ENCODE results near the gene TTC7B.
A peak's percentile ranks its signal among the peaks of the same experiment; 100 is the strongest.

The TTC7B gene

DNA sequence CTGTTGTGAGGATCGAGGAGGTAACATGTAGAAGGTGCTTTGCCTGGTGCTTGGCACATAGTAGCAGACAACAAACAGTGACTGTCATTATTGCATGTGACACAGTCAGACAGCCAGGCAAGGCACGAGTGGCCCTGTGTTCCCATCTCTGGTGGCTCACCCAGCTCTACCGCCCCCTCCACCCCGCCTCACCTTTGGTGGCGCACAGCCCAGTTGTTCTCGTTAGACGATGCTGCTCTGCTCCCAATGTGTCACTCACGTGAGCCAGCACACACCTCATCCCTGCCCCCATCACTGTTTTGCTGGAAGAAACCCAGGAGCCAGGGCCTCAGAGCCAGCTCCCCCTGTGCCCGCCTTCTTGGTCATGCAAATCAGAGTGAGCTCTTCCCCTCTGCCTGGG, 306.1 kb downstream of the TTC7B start:
- ATAC-seq (no peak), DNase-seq (no peak)

DNA sequence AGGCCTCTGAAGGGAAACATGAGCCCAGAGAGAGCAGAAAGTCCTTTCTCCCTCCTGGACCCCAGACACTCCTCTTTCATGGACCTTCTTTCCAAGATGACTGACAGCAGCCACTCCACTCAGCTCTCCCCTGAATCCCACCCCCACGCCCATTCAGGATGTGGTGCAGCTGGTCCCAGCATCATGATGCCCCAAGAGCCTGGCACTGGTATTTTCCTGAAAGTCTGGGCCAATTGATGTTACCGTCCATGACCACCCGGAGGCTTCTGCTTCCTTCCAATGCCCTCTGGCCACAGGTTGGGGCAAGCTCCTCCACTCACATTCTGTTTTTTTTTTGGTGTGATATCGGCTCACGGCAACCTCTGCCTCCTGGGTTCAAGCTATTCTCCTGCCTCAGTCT, 306.8 kb downstream of the TTC7B start:
- ATAC-seq (no peak), DNase-seq (no peak)

DNA sequence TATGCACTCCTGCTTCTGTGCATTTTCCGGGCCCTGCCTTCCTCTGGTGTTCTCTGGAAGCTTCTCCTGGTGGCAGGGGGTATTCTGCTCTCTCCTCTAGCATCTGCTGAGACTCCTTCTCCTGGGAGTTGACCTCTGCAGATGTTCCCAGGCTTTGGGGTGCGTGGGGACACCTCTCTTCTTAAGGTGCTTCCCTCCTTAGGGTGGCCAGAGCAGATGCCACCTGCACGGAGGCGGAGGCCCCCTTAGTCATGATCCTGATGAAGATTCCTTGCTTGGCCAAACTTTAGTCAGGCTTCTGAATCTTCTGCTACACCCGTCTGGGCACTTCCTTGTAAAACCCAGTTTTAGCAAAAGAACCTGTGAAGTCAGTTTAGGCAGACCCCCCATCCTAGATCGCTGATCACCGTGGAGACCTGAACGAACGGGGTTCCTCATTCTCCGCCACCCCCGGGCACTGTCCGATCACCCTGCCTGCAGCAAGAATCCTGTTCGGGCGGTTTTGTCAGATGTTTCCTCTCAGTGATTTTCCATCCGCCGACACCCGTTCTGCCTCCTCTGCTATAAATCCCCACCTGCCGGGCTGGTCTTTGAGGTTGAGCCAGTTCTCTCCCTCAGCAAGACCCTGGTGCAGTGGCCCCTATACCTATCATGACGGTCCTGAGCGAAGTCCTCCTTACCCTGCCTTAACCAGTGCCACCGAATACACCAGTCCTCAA, 307.5 kb downstream of the TTC7B start:
- ATAC-seq (no peak), DNase-seq (no peak)

DNA sequence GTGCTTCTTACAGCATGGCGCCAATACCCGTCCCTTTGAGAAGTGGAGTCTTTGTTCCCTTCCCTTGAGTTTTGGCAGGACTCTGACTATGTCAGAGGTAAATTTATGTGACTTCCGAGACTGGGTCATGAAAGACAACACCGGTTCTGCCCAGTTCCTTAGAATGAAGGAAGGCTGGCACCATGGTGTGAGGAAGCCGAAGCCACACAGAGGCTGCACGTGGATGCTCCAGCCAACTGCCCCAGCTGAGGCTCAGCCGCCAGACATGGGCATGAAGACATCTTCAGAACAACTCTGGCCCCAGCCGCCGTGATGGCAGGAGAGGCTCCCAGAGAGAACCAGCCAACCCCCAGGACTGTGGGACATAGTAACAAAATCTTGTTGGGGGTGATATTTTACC, 308.2 kb downstream of the TTC7B start:
- ATAC-seq: no peak
- DNase-seq: no peak

GRCh38 chr14:90507428-90507827, 308.8 kb downstream of the TTC7B start:
- DNase-seq (no peak), ATAC-seq (no peak)

- ATAC-seq (no peak), DNase-seq (no peak)
These were observed 309.5 kb downstream of the TTC7B start for GRCh38 chr14:90506748-90507147.

- ATAC-seq: no peak
- DNase-seq: no peak
These were observed 310.7 kb downstream of the TTC7B start for GRCh38 chr14:90505531-90505930.

- DNase-seq (no peak), ATAC-seq (no peak)
These were observed 311.6 kb downstream of the TTC7B start for GRCh38 chr14:90504643-90505042.

GRCh38 chr14:90503582-90503981, 312.6 kb downstream of the TTC7B start:
- no peak for DNase-seq
- ATAC-seq: no peak

- no peak for DNase-seq
- no peak for ATAC-seq
These were observed 313.5 kb downstream of the TTC7B start for GRCh38 chr14:90502760-90503159.

GRCh38 chr14:90500665-90501370, 315.4 kb downstream of the TTC7B start:
- DNase-seq (no peak), ATAC-seq (peak; percentile 11)

GRCh38 chr14:90499908-90500664, 316.1 kb downstream of the TTC7B start:
- no peak for ATAC-seq

DNA sequence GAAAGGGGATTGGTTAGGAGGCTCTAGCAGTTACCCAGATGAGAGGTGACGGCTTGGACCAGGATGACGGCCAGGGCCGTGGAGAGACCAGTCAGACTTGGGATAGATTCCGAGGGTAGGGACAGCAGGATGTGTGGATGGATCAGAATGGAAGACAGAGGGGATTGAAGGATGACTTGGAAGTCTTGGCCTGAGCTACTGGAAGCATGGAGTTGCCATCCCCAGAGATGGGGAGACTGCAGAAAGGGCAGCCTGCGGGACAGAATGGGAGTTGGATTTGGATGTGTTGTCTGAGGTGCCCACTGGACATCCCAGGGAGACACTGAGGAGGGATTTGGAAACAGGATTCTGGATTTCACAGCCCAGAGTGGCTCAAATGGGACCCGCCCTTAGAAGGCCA, 317.1 kb downstream of the TTC7B start:
- ATAC-seq: no peak
- DNase-seq: no peak

More at GRCh38 chr14:90499908-90500664, 316.1 kb downstream of the TTC7B start:
- no peak for DNase-seq

- no peak for ATAC-seq
- no peak for DNase-seq
These were observed 318.0 kb downstream of the TTC7B start for GRCh38 chr14:90498198-90498597.

DNA sequence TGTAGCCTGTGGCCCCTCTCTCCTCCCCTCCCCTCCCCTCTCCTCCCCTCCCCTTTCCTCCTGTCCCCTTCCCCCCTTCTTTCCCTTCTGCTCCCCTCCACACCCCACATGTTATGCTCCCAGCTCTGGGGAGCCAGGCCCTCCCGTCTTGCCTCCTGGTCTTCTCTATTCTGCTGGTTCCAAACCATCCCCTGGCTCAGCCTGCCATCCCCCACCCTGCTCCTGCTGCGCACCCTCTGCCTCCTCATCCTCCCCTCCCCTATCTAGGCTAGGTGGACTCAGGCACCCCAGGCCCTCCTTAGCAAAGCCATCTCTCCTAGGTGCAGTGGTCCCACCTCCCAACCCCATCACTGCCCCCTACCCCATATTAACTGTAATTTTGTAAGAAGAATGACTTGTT, 319.9 kb downstream of the TTC7B start:
- ATAC-seq (no peak), DNase-seq (no peak)

DNA sequence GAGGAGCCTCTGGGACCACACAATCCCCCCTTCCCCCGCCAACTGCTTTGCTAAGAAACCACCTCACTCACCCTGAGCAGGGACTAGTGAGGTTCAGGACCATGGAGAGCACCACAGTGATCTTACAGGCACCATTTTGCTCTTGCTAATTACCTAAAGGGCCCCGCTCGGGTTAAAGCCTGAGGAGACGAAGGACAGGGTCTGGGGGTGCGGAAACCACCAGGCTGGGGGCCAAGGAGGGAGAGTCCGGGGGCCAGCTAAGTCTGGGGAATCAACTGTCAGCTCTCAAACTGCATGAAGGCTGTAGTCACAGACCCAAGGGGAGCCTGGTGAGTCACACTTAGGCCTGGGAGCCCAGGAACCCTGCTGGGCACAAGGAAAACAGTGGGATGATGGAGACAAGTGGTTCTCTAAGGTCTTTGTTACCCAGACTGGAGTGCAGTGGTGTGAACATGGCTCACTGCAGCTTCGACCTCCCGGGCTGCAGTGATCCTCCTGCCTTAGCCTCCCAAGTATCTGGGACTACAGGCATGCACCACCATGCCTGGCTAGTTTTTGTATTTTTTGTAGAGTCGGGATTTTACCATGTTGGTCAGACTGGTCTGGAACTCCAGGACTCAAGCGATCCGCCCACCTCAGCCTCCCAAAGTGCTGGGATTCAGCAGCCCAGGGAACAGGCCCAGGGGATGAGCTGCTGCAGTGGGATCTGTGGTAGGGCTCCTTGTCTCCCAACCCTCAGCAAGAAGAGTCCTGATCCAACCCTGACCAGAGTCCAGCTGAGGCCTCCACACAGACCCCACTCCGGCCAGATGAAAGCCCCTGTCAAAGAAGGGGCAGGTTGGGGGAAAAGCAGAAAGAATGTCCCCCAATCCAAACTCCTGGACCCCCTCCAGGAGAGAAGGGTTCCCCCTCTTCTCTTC, 320.6 kb downstream of the TTC7B start:
- no peak for ATAC-seq
- DNase-seq: peak; percentile 36

DNA sequence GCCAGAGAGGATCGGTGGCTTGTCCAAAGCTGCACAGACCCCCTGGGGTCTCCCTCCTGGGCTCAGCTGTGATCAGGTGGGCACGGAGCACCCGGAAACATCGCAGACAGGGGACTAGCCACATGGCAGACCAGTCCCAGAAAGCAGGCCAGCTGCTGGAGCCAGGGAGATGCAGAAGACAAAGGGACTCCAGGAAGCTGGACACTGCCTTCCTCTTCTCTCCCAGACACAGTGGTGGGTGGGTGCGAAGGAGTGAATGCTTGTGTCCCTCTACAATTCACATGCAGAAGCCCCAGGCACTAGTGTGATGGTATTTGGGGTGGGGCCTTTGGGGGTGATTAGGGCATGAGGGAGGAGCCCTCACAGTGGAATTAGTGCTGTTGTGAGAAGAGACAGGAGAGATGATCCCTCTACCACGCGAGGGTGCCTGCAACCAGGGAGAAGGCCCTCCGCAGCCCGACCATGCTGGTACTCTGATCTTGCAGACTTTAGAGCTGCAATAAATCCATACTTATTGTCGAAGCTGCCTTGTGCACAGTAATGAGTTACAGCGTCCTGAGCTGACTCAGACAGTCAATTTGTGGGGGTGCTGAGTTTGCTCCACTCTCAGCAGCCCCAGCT, 324.2 kb downstream of the TTC7B start:
- ATAC-seq: no peak
- no peak for DNase-seq

GRCh38 chr14:90491221-90491885, 324.9 kb downstream of the TTC7B start:
- ATAC-seq (no peak), DNase-seq (no peak)

- ATAC-seq (no peak), DNase-seq (no peak)
These were observed 325.5 kb downstream of the TTC7B start for GRCh38 chr14:90490720-90491050.

DNA sequence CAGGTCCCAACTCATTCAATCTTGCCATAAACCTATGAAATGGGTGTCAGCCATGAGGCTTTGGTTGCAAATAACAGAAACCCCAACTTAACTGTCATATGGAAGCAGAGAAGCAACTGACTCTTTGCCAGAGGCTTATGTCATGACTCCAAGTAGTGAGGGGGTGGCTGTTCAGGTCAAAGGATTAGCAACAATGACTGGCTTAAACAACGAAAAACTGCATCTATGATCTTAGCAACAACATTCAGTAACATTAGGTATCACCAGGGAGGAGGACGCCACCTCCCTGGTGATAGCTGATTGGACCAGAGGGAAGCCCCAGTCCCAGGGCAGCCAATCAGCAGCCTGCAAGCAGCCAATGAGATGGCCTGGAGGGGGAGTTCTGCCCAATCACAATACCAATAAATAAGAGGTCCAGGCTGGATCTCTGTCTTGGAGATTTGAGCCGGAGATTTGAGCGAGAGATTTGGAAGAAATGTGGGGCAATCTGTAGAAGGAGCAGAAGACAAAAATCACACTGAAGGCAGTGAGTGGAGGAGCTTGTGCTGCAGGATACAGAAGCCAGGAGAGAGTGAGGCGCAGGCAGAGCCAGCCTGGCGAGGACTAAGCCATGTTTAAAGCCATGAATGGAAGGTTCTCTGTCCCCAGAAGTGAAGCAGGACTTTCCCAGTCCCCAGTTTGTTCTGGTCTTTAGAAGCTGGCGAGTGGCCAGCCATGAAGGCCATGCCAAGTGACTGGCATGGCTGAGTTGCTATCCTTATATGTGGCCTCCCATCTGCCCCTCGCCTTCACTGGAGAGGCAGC, 326.1 kb downstream of the TTC7B start:
- ATAC-seq (no peak), DNase-seq (no peak)

All from stimulated activated naive CD8-positive, alpha-beta T cell treated with anti-CD3 and anti-CD28 coated beads, Interleukin-15, Interleukin-2, amounts not matched to agents 100 U/mL and 50 U/mL, for 24 hours (primary cell).